Measurements from ENCODE around the gene LMTK2.
A peak's percentile ranks its signal among the peaks of the same experiment; 100 is the strongest.

LMTK2 gene

GRCh38 chr7:98178762-98179490 lies 72.3 kb downstream of the LMTK2 start:
- DNase-seq: no peak

- DNase-seq: no peak
These were observed 74.1 kb downstream of the LMTK2 start for GRCh38 chr7:98180751-98181150.

- no peak for DNase-seq
These were observed 78.4 kb downstream of the LMTK2 start for GRCh38 chr7:98185101-98185500.

- DNase-seq: no peak
These were observed 79.9 kb downstream of the LMTK2 start for GRCh38 chr7:98186452-98187137.

- DNase-seq: no peak
These were observed 80.5 kb downstream of the LMTK2 start for GRCh38 chr7:98187138-98187502.

- DNase-seq: no peak
These were observed 82.9 kb downstream of the LMTK2 start for GRCh38 chr7:98189559-98189958.

GRCh38 chr7:98191668-98192431 lies 85.2 kb downstream of the LMTK2 start:
- no peak for DNase-seq

- no peak for DNase-seq
These were observed 86.3 kb downstream of the LMTK2 start for GRCh38 chr7:98192781-98193457.

- no peak for DNase-seq
These were observed 87.0 kb downstream of the LMTK2 start for GRCh38 chr7:98193474-98194180.

- no peak for DNase-seq
These were observed 87.5 kb downstream of the LMTK2 start for GRCh38 chr7:98194186-98194585.

- no peak for DNase-seq
These were observed 88.2 kb downstream of the LMTK2 start for GRCh38 chr7:98194672-98195457.

- DNase-seq: no peak
These were observed 90.3 kb downstream of the LMTK2 start for GRCh38 chr7:98196706-98197605.

GRCh38 chr7:98199131-98199530 lies 92.5 kb downstream of the LMTK2 start:
- DNase-seq: no peak

- peak in 1 of 2 donors; percentile 10 for DNase-seq
These were observed 93.7 kb downstream of the LMTK2 start for GRCh38 chr7:98200364-98200763.

- DNase-seq: peak; percentile 65 to 77
These were observed 95.9 kb downstream of the LMTK2 start for GRCh38 chr7:98202367-98203195.

- DNase-seq: no peak
These were observed 96.8 kb downstream of the LMTK2 start for GRCh38 chr7:98203261-98203963.

- DNase-seq: no peak
These were observed 97.4 kb downstream of the LMTK2 start for GRCh38 chr7:98203964-98204605.

GRCh38 chr7:98204670-98205069 lies 98.0 kb downstream of the LMTK2 start:
- no peak for DNase-seq
